ENCODE data around the gene CPNE7.

Gene CPNE7

DNA sequence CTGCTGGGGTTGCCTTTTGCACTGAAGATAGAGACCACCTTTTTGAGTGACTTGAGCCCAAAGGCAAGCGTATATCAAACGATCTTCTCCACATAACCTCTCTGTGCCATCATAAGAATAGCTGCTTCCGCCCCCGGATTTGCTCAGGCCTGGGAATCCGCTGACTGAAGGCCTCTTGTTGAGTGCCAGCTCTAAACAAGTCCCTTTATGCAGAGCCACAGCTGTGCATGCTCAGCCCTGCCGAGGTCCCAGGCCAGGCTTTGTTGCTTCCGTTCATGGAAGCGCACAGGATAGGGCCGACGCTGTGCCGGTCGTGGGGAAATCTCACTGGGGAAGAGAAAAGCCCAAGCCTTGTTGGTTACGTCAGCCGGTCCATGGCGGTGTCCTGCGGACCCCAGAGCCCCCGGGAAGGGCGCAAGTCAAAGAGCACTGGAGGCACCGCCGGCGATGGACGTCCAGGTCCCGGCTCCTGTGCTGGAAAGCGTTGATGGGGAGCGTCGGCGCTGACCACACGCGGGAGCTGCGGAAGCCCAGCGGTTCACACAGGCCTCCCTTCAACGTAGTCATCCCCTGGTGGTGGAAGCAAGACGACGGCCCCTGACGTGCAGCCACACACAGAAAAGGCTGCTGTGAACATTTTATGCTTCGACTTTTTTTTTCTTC lies 38.5 kb upstream of the CPNE7 start:
- Histone ChIP-seq H3K4me2 (ENCODE audit: low read length) (no peak overlapping the region), H3K4me3 (ENCODE audit: low read length) (no peak overlapping the region), H4K20me1 (ENCODE audit: control insufficient read depth, insufficient read depth, low read depth, low read length) (no peaks in the 10 kb centered on the region), H3K79me2 (ENCODE audit: control insufficient read depth, low read length) (peaks cover 17% of the 10 kb centered on the region), H3K9me3 (ENCODE audit: control insufficient read depth, insufficient read depth, low read length) (no peaks in the 10 kb centered on the region), H3K36me3 (ENCODE audit: control insufficient read depth, low read length) (peaks cover 57% of the 10 kb centered on the region), H3K27me3 (ENCODE audit: control insufficient read depth, low read length) (no peaks in the 10 kb centered on the region), H3K27ac (ENCODE audit: low read depth, low read length) (no peak overlapping the region), H3K4me1 (ENCODE audit: control insufficient read depth, low read length) (peaks cover 20% of the 10 kb centered on the region), H3F3A (ENCODE audit: control insufficient read depth, insufficient read depth) (no peaks in the 10 kb centered on the region), H3K9me2 (replicated peaks; ENCODE audit: control insufficient read depth, low read length) (no peaks in the 10 kb centered on the region)
- no peak for TF ChIP-seq EZH2phosphoT487 (IDR thresholded peaks at IDR 0.05; ENCODE audit: borderline replicate concordance, low read length)
- TF ChIP-seq, protein P1, sequence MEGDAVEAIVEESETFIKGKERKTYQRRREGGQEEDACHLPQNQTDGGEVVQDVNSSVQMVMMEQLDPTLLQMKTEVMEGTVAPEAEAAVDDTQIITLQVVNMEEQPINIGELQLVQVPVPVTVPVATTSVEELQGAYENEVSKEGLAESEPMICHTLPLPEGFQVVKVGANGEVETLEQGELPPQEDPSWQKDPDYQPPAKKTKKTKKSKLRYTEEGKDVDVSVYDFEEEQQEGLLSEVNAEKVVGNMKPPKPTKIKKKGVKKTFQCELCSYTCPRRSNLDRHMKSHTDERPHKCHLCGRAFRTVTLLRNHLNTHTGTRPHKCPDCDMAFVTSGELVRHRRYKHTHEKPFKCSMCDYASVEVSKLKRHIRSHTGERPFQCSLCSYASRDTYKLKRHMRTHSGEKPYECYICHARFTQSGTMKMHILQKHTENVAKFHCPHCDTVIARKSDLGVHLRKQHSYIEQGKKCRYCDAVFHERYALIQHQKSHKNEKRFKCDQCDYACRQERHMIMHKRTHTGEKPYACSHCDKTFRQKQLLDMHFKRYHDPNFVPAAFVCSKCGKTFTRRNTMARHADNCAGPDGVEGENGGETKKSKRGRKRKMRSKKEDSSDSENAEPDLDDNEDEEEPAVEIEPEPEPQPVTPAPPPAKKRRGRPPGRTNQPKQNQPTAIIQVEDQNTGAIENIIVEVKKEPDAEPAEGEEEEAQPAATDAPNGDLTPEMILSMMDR (IDR thresholded peaks at IDR 0.05; ENCODE audit: low read depth, low read length, poor library complexity, severe bottlenecking) = no peak

GRCh38 chr16:89537549-89537925 lies 38.0 kb upstream of the CPNE7 start:
- H3K9me2 ChIP-seq (replicated peaks; ENCODE audit: control insufficient read depth, low read length) = no peaks in the 10 kb centered on the region
- H3K4me3 ChIP-seq (ENCODE audit: low read length) = no peak overlapping the region
- H4K20me1 ChIP-seq (ENCODE audit: control insufficient read depth, insufficient read depth, low read depth, low read length) = no peaks in the 10 kb centered on the region
- no peaks in the 10 kb centered on the region for H3K27me3 ChIP-seq (ENCODE audit: control insufficient read depth, low read length)
- H3K27ac ChIP-seq (ENCODE audit: low read depth, low read length) = no peak overlapping the region
- H3K36me3 ChIP-seq (ENCODE audit: control insufficient read depth, low read length) = peaks cover 52% of the 10 kb centered on the region
- no peak for TF ChIP-seq EZH2phosphoT487 (IDR thresholded peaks at IDR 0.05; ENCODE audit: borderline replicate concordance, low read length)
- TF ChIP-seq, protein P1 (IDR thresholded peaks at IDR 0.05; ENCODE audit: low read depth, low read length, poor library complexity, severe bottlenecking) = no peak
- H3K79me2 ChIP-seq (ENCODE audit: control insufficient read depth, low read length) = peaks cover 17% of the 10 kb centered on the region
- no peak overlapping the region for H3K4me2 ChIP-seq (ENCODE audit: low read length)
- peaks cover 20% of the 10 kb centered on the region for H3K4me1 ChIP-seq (ENCODE audit: control insufficient read depth, low read length)
- H3K9me3 ChIP-seq (ENCODE audit: control insufficient read depth, insufficient read depth, low read length) = no peaks in the 10 kb centered on the region
- H3F3A ChIP-seq (ENCODE audit: control insufficient read depth, insufficient read depth) = no peaks in the 10 kb centered on the region

DNA sequence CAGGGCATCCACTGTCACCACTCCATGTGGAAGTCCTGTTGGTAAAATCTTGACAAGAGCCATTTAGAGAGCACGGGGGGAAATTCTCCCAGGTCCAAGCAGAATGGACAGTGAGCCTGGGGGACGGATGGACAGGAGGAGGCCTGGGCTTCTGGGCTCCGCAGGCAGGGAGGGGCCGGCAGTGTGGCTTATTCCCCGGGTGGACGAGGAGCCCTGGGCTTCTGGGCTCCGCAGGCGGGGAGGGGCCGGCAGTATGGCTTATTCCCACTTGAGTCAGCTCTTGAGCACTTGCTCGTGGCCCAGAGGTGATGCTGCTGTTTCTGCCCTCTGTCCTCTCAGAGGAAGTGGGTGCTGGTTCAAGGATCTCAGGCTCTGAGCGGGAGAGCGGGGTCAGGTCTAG lies 37.3 kb upstream of the CPNE7 start:
- peaks cover 47% of the 10 kb centered on the region for H3K36me3 ChIP-seq (ENCODE audit: control insufficient read depth, low read length)
- H4K20me1 ChIP-seq (ENCODE audit: control insufficient read depth, insufficient read depth, low read depth, low read length) = no peaks in the 10 kb centered on the region
- peaks cover 19% of the 10 kb centered on the region for H3K4me1 ChIP-seq (ENCODE audit: control insufficient read depth, low read length)
- no peak overlapping the region for H3K27ac ChIP-seq (ENCODE audit: low read depth, low read length)
- no peak overlapping the region for H3K4me2 ChIP-seq (ENCODE audit: low read length)
- no peaks in the 10 kb centered on the region for H3K9me2 ChIP-seq (replicated peaks; ENCODE audit: control insufficient read depth, low read length)
- peaks cover 17% of the 10 kb centered on the region for H3K79me2 ChIP-seq (ENCODE audit: control insufficient read depth, low read length)
- H3K9me3 ChIP-seq (ENCODE audit: control insufficient read depth, insufficient read depth, low read length) = no peaks in the 10 kb centered on the region
- no peaks in the 10 kb centered on the region for H3F3A ChIP-seq (ENCODE audit: control insufficient read depth, insufficient read depth)
- no peaks in the 10 kb centered on the region for H3K27me3 ChIP-seq (ENCODE audit: control insufficient read depth, low read length)
- no peak overlapping the region for H3K4me3 ChIP-seq (ENCODE audit: low read length)
- TF ChIP-seq EZH2phosphoT487 (IDR thresholded peaks at IDR 0.05; ENCODE audit: borderline replicate concordance, low read length) = no peak
- TF ChIP-seq, protein P1 (IDR thresholded peaks at IDR 0.05; ENCODE audit: low read depth, low read length, poor library complexity, severe bottlenecking) = no peak

Data from DOHH2 (cell line).